Thyroid gland (tissue), 4 donors: ENCODE data around the gene SMAD3. TPM values are rescaled to one million over a fixed set of nuclear protein-coding genes. Genes with fewer than 3 reads are reported as not detected.
A peak's percentile ranks its signal among the peaks of the same experiment; 100 is the strongest.

Experiments
- DNase-seq, 2 donors: peaks; one replicate each; pipeline ENCODE4 v3.0.0-alpha.2; 2019
- H3K27ac ChIP-seq, 3 donors: fragments of 200-600 bp; sonication (generic); 1 replicate in 2 of 3; 2 replicates in 1 of 3; pipeline ENCODE4 v1.5.1; 2016 to 2019; ENCODE audit warnings: mild to moderate bottlenecking in 1 of 3, moderate library complexity in 1 of 3
- H3K27me3 ChIP-seq: fragments of 200-600 bp; sonication (generic); one replicate; pipeline ENCODE4 v1.5.1; 2019
- H3K36me3 ChIP-seq, 2 donors: fragments of 200-600 bp; sonication (generic); one replicate each; pipeline ENCODE4 v1.5.1; 2016 to 2019
- H3K4me1 ChIP-seq, 2 donors: fragments of 200-600 bp; sonication (generic); one replicate each; pipeline ENCODE4 v1.5.1; 2017 to 2019
- H3K4me3 ChIP-seq, 3 donors: fragments of 200-600 bp; sonication (generic); replicated peaks in 1 of 3; 1 replicate in 2 of 3; 2 replicates in 1 of 3; pipeline ENCODE4 v1.5.1; 2016; ENCODE audit warnings: mild to moderate bottlenecking in 1 of 3
- H3K9me3 ChIP-seq: fragments of 200-600 bp; sonication (generic); one replicate; pipeline ENCODE4 v1.5.1; 2017
- CTCF ChIP-seq, 6 experiments: fragments of 200-600 bp in 3 of 6; fragments of 450-650 bp in 3 of 6; sonication (generic) in 3 of 6; IDR thresholded peaks; one replicate each; pipeline ENCODE4 v1.5.1; 2016 to 2019; ENCODE audit warnings: antibody characterized with exemption in 6 of 6, mild to moderate bottlenecking in 2 of 6, inconsistent platforms in 1 of 6, moderate library complexity in 1 of 6
- POLR2A ChIP-seq, 2 donors: fragments of 450-650 bp; IDR thresholded peaks; one replicate each; pipeline ENCODE4 v1.6.1; 2017; ENCODE audit warnings: antibody characterized with exemption in 2 of 2, mild to moderate bottlenecking in 2 of 2, moderate library complexity in 1 of 2
- WGBS, 2 donors: methylation state at CpG; one replicate each; pipeline ENCODE4 v1.1.5; 2017; 5-methylcytosine and 5-hydroxymethylcytosine counted together
- intact Hi-C: fragments of 100-400 bp; cut with DNase I; formaldehyde crosslinking; loops from one replicate; pipeline ENCODE4 v1.15.1; 2023
- total RNA-seq, 4 donors: library from RNA; depleted of rRNA; stranded (reverse); fragments of >200 nt; gene quantifications; one replicate each; pipeline ENCODE4 v1.2.3, GENCODE V29; 2016

SMAD3 gene
- total RNA-seq, 4 donors from 2014 or later, result 33.6 to 66.5 (median 47.3) TPM

- no peak overlapping the region for H3K27ac ChIP-seq
- H3K36me3 ChIP-seq, result peaks cover 0 to 8% of the 10 kb centered on the region in 2 donors
- no peaks in the 10 kb centered on the region for H3K27me3 ChIP-seq
- H3K9me3 ChIP-seq, result no peaks in the 10 kb centered on the region
- TF ChIP-seq CTCF (IDR thresholded peaks at IDR 0.05) (no peak), POLR2A (IDR thresholded peaks at IDR 0.05) (no peak)
- WGBS, 2 donors, result 91 to 97% methylated on average over 7 to 9 of the region's 9 CpGs
- intact Hi-C loops, result no loop called here
- no peak for DNase-seq
- peaks cover 25 to 31% of the 10 kb centered on the region in 2 donors for H3K4me1 ChIP-seq
- H3K4me3 ChIP-seq, result no peak overlapping the region
These were observed 114.1 kb downstream of the SMAD3 start for GRCh38 chr15:67179411-67179995.

GRCh38 chr15:67180035-67180434 is 114.6 kb downstream of the SMAD3 start:
- TF ChIP-seq POLR2A (IDR thresholded peaks at IDR 0.05) (no peak), CTCF (IDR thresholded peaks at IDR 0.05) (no peak)
- H3K27ac ChIP-seq, result peak overlapping the region in 1 of 3 donors; percentile 10
- DNase-seq, result no peak
- H3K36me3 ChIP-seq, result peaks cover 0 to 13% of the 10 kb centered on the region in 2 donors
- no peaks in the 10 kb centered on the region for H3K27me3 ChIP-seq
- 88 to 92% methylated on average over 11 of the region's 11 CpGs for WGBS, 2 donors
- intact Hi-C loops, result no loop called here
- H3K4me1 ChIP-seq, result peaks cover 23 to 29% of the 10 kb centered on the region in 2 donors
- no peaks in the 10 kb centered on the region for H3K9me3 ChIP-seq
- no peak overlapping the region for H3K4me3 ChIP-seq

GRCh38 chr15:67180514-67181191 is 115.3 kb downstream of the SMAD3 start:
- intact Hi-C loops, result no loop called here
- Histone ChIP-seq H3K27ac (peak overlapping the region in 1 of 3 donors; percentile 10), H3K4me3 (no peak overlapping the region), H3K9me3 (no peaks in the 10 kb centered on the region), H3K4me1 (peaks cover 22 to 29% of the 10 kb centered on the region in 2 donors), H3K27me3 (no peaks in the 10 kb centered on the region), H3K36me3 (peaks cover 0 to 13% of the 10 kb centered on the region in 2 donors)
- 95 to 98% methylated on average over 8 to 10 of the region's 10 CpGs for WGBS, 2 donors
- TF ChIP-seq CTCF (IDR thresholded peaks at IDR 0.05) (no peak), POLR2A (IDR thresholded peaks at IDR 0.05) (no peak)
- no peak for DNase-seq

- intact Hi-C loops, result no loop called here
- Histone ChIP-seq H3K9me3 (no peaks in the 10 kb centered on the region), H3K27ac (no peak overlapping the region), H3K4me1 (peaks cover 22 to 29% of the 10 kb centered on the region in 2 donors), H3K27me3 (no peaks in the 10 kb centered on the region), H3K36me3 (peaks cover 0 to 13% of the 10 kb centered on the region in 2 donors), H3K4me3 (no peak overlapping the region)
- WGBS, 2 donors, result 92 to 97% methylated on average over 11 of the region's 15 CpGs
- DNase-seq, result no peak
- TF ChIP-seq CTCF (IDR thresholded peaks at IDR 0.05) (no peak), POLR2A (IDR thresholded peaks at IDR 0.05) (no peak)
These were observed 115.8 kb downstream of the SMAD3 start for GRCh38 chr15:67181221-67181639.
